ENCODE measurements around the gene AMN1.
"Not testable (repeated sequence)": the region's sequence is repeated elsewhere in the genome, so short reads cannot be mapped to it uniquely, and the experiment has no call there.

AMN1 gene

GRCh38 chr12:31733549-31734432 lies 5.0 kb upstream of the AMN1 start:
- DNase-seq (ENCODE audit: low read depth, low spot score) = not testable (repeated sequence)

- peak; percentile 89 for DNase-seq (ENCODE audit: low read depth, low spot score)
These were observed 4.2 kb upstream of the AMN1 start for GRCh38 chr12:31732926-31733548.

GRCh38 chr12:31731203-31731602 lies 2.4 kb upstream of the AMN1 start:
- DNase-seq (ENCODE audit: low read depth, low spot score) = not testable (repeated sequence)

- no peak for DNase-seq (ENCODE audit: low read depth, low spot score)
These were observed 884 bp upstream of the AMN1 start for GRCh38 chr12:31729705-31730104.

GRCh38 chr12:31728289-31728916 lies 418 bp downstream of the AMN1 start:
- no peak for DNase-seq (ENCODE audit: low read depth, low spot score)

GRCh38 chr12:31727192-31727591 lies 1.6 kb downstream of the AMN1 start:
- no peak for DNase-seq (ENCODE audit: low read depth, low spot score)

- DNase-seq (ENCODE audit: low read depth, low spot score) = no peak
These were observed 2.2 kb downstream of the AMN1 start for GRCh38 chr12:31726575-31726974.

- DNase-seq (ENCODE audit: low read depth, low spot score) = no peak
These were observed 4.3 kb downstream of the AMN1 start for GRCh38 chr12:31724557-31724956.

- DNase-seq (ENCODE audit: low read depth, low spot score) = no peak
These were observed 6.2 kb downstream of the AMN1 start for GRCh38 chr12:31722580-31722979.

GRCh38 chr12:31718542-31719198 lies 10.2 kb downstream of the AMN1 start:
- not testable (repeated sequence) for DNase-seq (ENCODE audit: low read depth, low spot score)

GRCh38 chr12:31716998-31717397 lies 11.8 kb downstream of the AMN1 start:
- DNase-seq (ENCODE audit: low read depth, low spot score) = not testable (repeated sequence)

- DNase-seq (ENCODE audit: low read depth, low spot score) = no peak
These were observed 13.5 kb downstream of the AMN1 start for GRCh38 chr12:31715283-31715825.

GRCh38 chr12:31714406-31715271 lies 14.2 kb downstream of the AMN1 start:
- no peak for DNase-seq (ENCODE audit: low read depth, low spot score)

- no peak for DNase-seq (ENCODE audit: low read depth, low spot score)
These were observed 15.9 kb downstream of the AMN1 start for GRCh38 chr12:31712877-31713276.

- DNase-seq (ENCODE audit: low read depth, low spot score) = no peak
These were observed 18.6 kb downstream of the AMN1 start for GRCh38 chr12:31710021-31710818.

- DNase-seq (ENCODE audit: low read depth, low spot score) = not testable (repeated sequence)
These were observed 20.7 kb downstream of the AMN1 start for GRCh38 chr12:31708118-31708517.

GRCh38 chr12:31705621-31706020 lies 23.2 kb downstream of the AMN1 start:
- no peak for DNase-seq (ENCODE audit: low read depth, low spot score)

GRCh38 chr12:31702047-31702446 lies 26.8 kb downstream of the AMN1 start:
- DNase-seq (ENCODE audit: low read depth, low spot score) = peak; percentile 12

GRCh38 chr12:31689921-31690320 lies 38.9 kb downstream of the AMN1 start:
- not testable (repeated sequence) for DNase-seq (ENCODE audit: low read depth, low spot score)

GRCh38 chr12:31687101-31687527 lies 41.7 kb downstream of the AMN1 start:
- no peak for DNase-seq (ENCODE audit: low read depth, low spot score)
